Prostate gland (tissue), 2 donors: Measurements from ENCODE around the gene DTL.

Source experiments
- CTCF ChIP-seq, 4 experiments: fragments of 200-600 bp in 2 of 4; fragments of 450-650 bp in 2 of 4; sonication (generic) in 2 of 4; IDR thresholded peaks; 1 replicate in 3 of 4; 2 replicates in 1 of 4; pipeline ENCODE4 v1.5.1; 2016 to 2019; ENCODE audit warnings: antibody characterized with exemption in 4 of 4, mild to moderate bottlenecking in 2 of 4, moderate library complexity in 2 of 4
- POLR2AphosphoS5 ChIP-seq: sonication (generic); formaldehyde crosslinking; IDR thresholded peaks from one replicate; pipeline ENCODE4 v1.6.1; 2017; ENCODE audit warnings: antibody characterized with exemption

GRCh38 chr1:212107481-212107880, 71.9 kb downstream of the DTL start:
- TF ChIP-seq CTCF (IDR thresholded peaks at IDR 0.05) (no peak), POLR2AphosphoS5 (no peak)
